ENCODE results near the gene ASMTL. TPM values are rescaled to one million over a fixed set of nuclear protein-coding genes. Genes with fewer than 3 reads are reported as not detected.
"Not testable (repeated sequence)": the region's sequence is repeated elsewhere in the genome, so short reads cannot be mapped to it uniquely, and the experiment has no call there.

The ASMTL gene
- total RNA-seq, 1 donor from 2014 or later: 31.7 TPM

GRCh38 chrX:1427756-1428155, 25.0 kb downstream of the ASMTL start:
- H3K4me1 ChIP-seq: no peaks in the 10 kb centered on the region
- TF ChIP-seq POLR2A (IDR thresholded peaks at IDR 0.05) (no peak), POLR2AphosphoS5 (IDR thresholded peaks at IDR 0.05; ENCODE audit: insufficient read depth in 1 of 2, low read depth in 1 of 2) (no peak), CTCF (IDR thresholded peaks at IDR 0.05) (no peak)
- H3K27ac ChIP-seq: no peak overlapping the region
- H3K4me3 ChIP-seq: no peak overlapping the region
- no peaks in the 10 kb centered on the region for H3K27me3 ChIP-seq
- H3K36me3 ChIP-seq: peaks cover 0 to 38% of the 10 kb centered on the region in 2 donors
- DNase-seq (ENCODE audit: extremely low spot score in 2 of 2): no peak
- no peaks in the 10 kb centered on the region for H3K9me3 ChIP-seq
- intact Hi-C loops (cut with DNase I): loop anchor here (10.0 kb wide), 1 partner anchor 1093 kb away; no protein-coding TSS in a partner anchor

- H3K27ac ChIP-seq; H3K4me1 ChIP-seq; H3K27me3 ChIP-seq; H3K9me3 ChIP-seq; H3K4me3 ChIP-seq; DNase-seq (ENCODE audit: extremely low spot score in 2 of 2): not testable (repeated sequence)
- intact Hi-C loops (cut with DNase I): loop anchor here (10.0 kb wide), 1 partner anchor 1092 kb away; no protein-coding TSS in a partner anchor
- peaks cover 2 to 52% of the 10 kb centered on the region in 2 donors for H3K36me3 ChIP-seq
These were observed 26.4 kb downstream of the ASMTL start for GRCh38 chrX:1426321-1426720.

- Histone ChIP-seq H3K9me3 (no peaks in the 10 kb centered on the region), H3K27ac (no peak overlapping the region), H3K27me3 (no peaks in the 10 kb centered on the region), H3K36me3 (peaks cover 2 to 53% of the 10 kb centered on the region in 2 donors), H3K4me3 (no peak overlapping the region), H3K4me1 (no peaks in the 10 kb centered on the region)
- intact Hi-C loops (cut with DNase I): loop anchor here (10.0 kb wide), 1 partner anchor 1091 kb away; no protein-coding TSS in a partner anchor
- no peak for TF ChIP-seq POLR2AphosphoS5 (IDR thresholded peaks at IDR 0.05; ENCODE audit: insufficient read depth in 1 of 2, low read depth in 1 of 2)
- no peak for TF ChIP-seq CTCF (IDR thresholded peaks at IDR 0.05)
- no peak for DNase-seq (ENCODE audit: extremely low spot score in 2 of 2)
These were observed 27.3 kb downstream of the ASMTL start for GRCh38 chrX:1425381-1425780.

- no peak overlapping the region for H3K4me3 ChIP-seq
- no peak overlapping the region for H3K27ac ChIP-seq
- TF ChIP-seq POLR2AphosphoS5 (IDR thresholded peaks at IDR 0.05; ENCODE audit: insufficient read depth in 1 of 2, low read depth in 1 of 2) (no peak), CTCF (IDR thresholded peaks at IDR 0.05) (no peak), POLR2A (IDR thresholded peaks at IDR 0.05) (no peak)
- H3K9me3 ChIP-seq: no peaks in the 10 kb centered on the region
- no peaks in the 10 kb centered on the region for H3K27me3 ChIP-seq
- H3K36me3 ChIP-seq: peaks cover 2 to 53% of the 10 kb centered on the region in 2 donors
- no peak for DNase-seq (ENCODE audit: extremely low spot score in 2 of 2)
- intact Hi-C loops (cut with DNase I): loop anchor here (10.0 kb wide), 1 partner anchor 1089 kb away; no protein-coding TSS in a partner anchor
- H3K4me1 ChIP-seq: no peaks in the 10 kb centered on the region
These were observed 28.4 kb downstream of the ASMTL start for GRCh38 chrX:1424147-1424851.

- DNase-seq (ENCODE audit: extremely low spot score in 2 of 2): no peak
- peaks cover 2 to 64% of the 10 kb centered on the region in 2 donors for H3K36me3 ChIP-seq
- H3K9me3 ChIP-seq: no peaks in the 10 kb centered on the region
These were observed 29.5 kb downstream of the ASMTL start for GRCh38 chrX:1423215-1423614.

More at GRCh38 chrX:1423215-1423614, 29.5 kb downstream of the ASMTL start:
- TF ChIP-seq POLR2AphosphoS5 (IDR thresholded peaks at IDR 0.05; ENCODE audit: insufficient read depth in 1 of 2, low read depth in 1 of 2) (no peak), POLR2A (IDR thresholded peaks at IDR 0.05) (no peak), CTCF (IDR thresholded peaks at IDR 0.05) (no peak)
- no peak overlapping the region for H3K27ac ChIP-seq
- H3K27me3 ChIP-seq: no peaks in the 10 kb centered on the region
- intact Hi-C loops (cut with DNase I): loop anchor here (10.0 kb wide), 1 partner anchor 1088 kb away; no protein-coding TSS in a partner anchor
- no peaks in the 10 kb centered on the region for H3K4me1 ChIP-seq
- no peak overlapping the region for H3K4me3 ChIP-seq

Data from vagina (tissue), 2 donors.